K562 (cell line): ENCODE measurements around the gene SCN5A. TPM values are rescaled to one million over a fixed set of nuclear protein-coding genes. Genes with fewer than 3 reads are reported as not detected.

Experiments used
- ATAC-seq: fragments of 200-7000 bp; cut with Tn5 transposase; 3 replicates; pipeline ENCODE4 v1.9.1; 2020; ENCODE audit warnings: moderate library complexity
- BruUV-seq: library from RNA; stranded (reverse); fragments of 400-500 nt; replicated peaks from 2 replicates; lab custom pipeline; 2021; lab: Mats Ljungman, UMichigan
- CTCF ChIA-PET: fragments of 300-600 bp; formaldehyde crosslinking; extraction: SDS; loops from one replicate; lab custom pipeline; 2021; ENCODE audit warnings: low intra/inter-chr PET ratio; lab: Yijun Ruan, JAX
- POLR2A ChIA-PET: fragments of 300-600, 350-650 bp; sonication (Branson Sonifier 250); formaldehyde crosslinking; extraction: SDS; loops from one replicate; lab custom pipeline; 2021; ENCODE audit warnings: antibody characterized with exemption, inconsistent platforms; lab: Yijun Ruan, JAX
- DNase-seq, 4 experiments: peaks; one replicate each; pipeline versions ENCODE4 v3.0.0 to v3.0.0-alpha.2; 2011 to 2018; ENCODE audit warnings: low spot score in 3 of 4, mixed read lengths in 3 of 4; ENCODE audit errors: extremely low read depth in 1 of 4
- FAIRE-seq: peaks from 2 replicates; lab custom pipeline; 2011; peaks lifted over from hg19 to GRCh38; lab: Jason Lieb, UNC
- H2AFZ ChIP-seq: 2 replicates; pipeline ENCODE4 v1.6.0; 2011; ENCODE audit warnings: low read depth, low read length, control low read depth, inconsistent platforms
- H3K27ac ChIP-seq: fragments of 200-600 bp; 3 replicates; pipeline ENCODE4 v1.8.0; 2011; ENCODE audit warnings: low read depth, mild to moderate bottlenecking, control low read depth, inconsistent platforms, low read length, moderate library complexity, mixed read lengths; ENCODE audit errors: extremely low read depth
- H3K27me3 ChIP-seq, 2 experiments: fragments of 300-600 bp in 1 of 2; 2 replicates in 1 of 2; 3 replicates in 1 of 2; pipeline versions ENCODE4 v1.6.0 to v1.8.0; 2011; ENCODE audit warnings: inconsistent platforms in 2 of 2, low read length in 2 of 2, mild to moderate bottlenecking in 1 of 2, mixed read lengths in 1 of 2, moderate library complexity in 1 of 2; ENCODE audit not compliant: control insufficient read depth in 2 of 2, insufficient read depth in 2 of 2
- H3K36me3 ChIP-seq: fragments of 300-600 bp; 3 replicates; pipeline ENCODE4 v1.8.0; 2011; ENCODE audit warnings: mild to moderate bottlenecking, low read length, inconsistent platforms; ENCODE audit not compliant: control insufficient read depth, insufficient read depth
- H3K4me1 ChIP-seq, 2 experiments: fragments of 200-600 bp in 1 of 2; replicated peaks in 1 of 2; 2 replicates in 1 of 2; 3 replicates in 1 of 2; pipeline versions ENCODE4 v1.5.1 to v1.8.0; 2011; ENCODE audit warnings: inconsistent platforms in 2 of 2, low read length in 2 of 2, mild to moderate bottlenecking in 1 of 2, mixed read lengths in 1 of 2, moderate library complexity in 1 of 2; ENCODE audit not compliant: control insufficient read depth in 2 of 2, insufficient read depth in 2 of 2
- H3K4me2 ChIP-seq: 2 replicates; pipeline ENCODE4 v1.6.1; 2011; ENCODE audit warnings: low read length, control low read depth, inconsistent platforms, mixed read lengths; ENCODE audit not compliant: insufficient read depth
- H3K4me3 ChIP-seq: fragments of 200-600 bp; sonication (generic), shearing (Covaris generic); 2 replicates; pipeline ENCODE4 v1.5.1; 2016; ENCODE audit warnings: control low read depth, inconsistent platforms
- H3K79me2 ChIP-seq: fragments of 200-600 bp; 3 replicates; pipeline ENCODE4 v1.8.0; 2011; ENCODE audit warnings: low read length, inconsistent platforms; ENCODE audit not compliant: control insufficient read depth, insufficient read depth
- H3K9ac ChIP-seq, 2 experiments: 2 replicates each; pipeline versions ENCODE4 v1.6.0 to v1.6.1; 2011; ENCODE audit warnings: low read depth in 2 of 2, low read length in 2 of 2, control low read depth in 1 of 2, inconsistent platforms in 1 of 2, mild to moderate bottlenecking in 1 of 2, mixed read lengths in 1 of 2; ENCODE audit not compliant: insufficient read depth in 1 of 2
- H3K9me1 ChIP-seq: one replicate; pipeline ENCODE4 v1.6.0; 2011; ENCODE audit warnings: inconsistent platforms, mild to moderate bottlenecking, low read length, moderate library complexity; ENCODE audit not compliant: control insufficient read depth, insufficient read depth
- H3K9me3 ChIP-seq: replicated peaks from 2 replicates; pipeline ENCODE4 v1.5.1; 2011; ENCODE audit warnings: low read depth, low read length, inconsistent platforms; ENCODE audit not compliant: control insufficient read depth, insufficient read depth
- H4K20me1 ChIP-seq: replicated peaks from 2 replicates; pipeline ENCODE4 v1.6.1; 2011; ENCODE audit warnings: low read length, inconsistent platforms, mixed read lengths; ENCODE audit not compliant: control insufficient read depth, insufficient read depth
- CTCF ChIP-seq, 3 experiments: IDR thresholded peaks in 2 of 3; conservative IDR thresholded peaks in 1 of 3; 2 replicates each; pipeline ENCODE4 v1.5.1; 2011 to 2012; ENCODE audit warnings: low read length in 3 of 3, mild to moderate bottlenecking in 3 of 3, control low read depth in 2 of 3, improper control_type of control experiment in 1 of 3, inconsistent platforms in 1 of 3, low read depth in 1 of 3, mixed read lengths in 1 of 3, moderate library complexity in 1 of 3; ENCODE audit not compliant: insufficient read depth in 2 of 3
- FOXK1 ChIP-seq: sonication (generic); formaldehyde crosslinking; IDR thresholded peaks from 2 replicates; pipeline ENCODE4 v1.8.0; 2022; ENCODE audit warnings: missing genetic modification reagents, mild to moderate bottlenecking, borderline replicate concordance
- TCFL5 ChIP-seq: fragments of 250-450 bp; sonication (Bioruptor Pico); conservative IDR thresholded peaks from 2 replicates; pipeline ENCODE4 v1.6.1; 2021; ENCODE audit warnings: mild to moderate bottlenecking, moderate library complexity, matching md5 sums
- ZNF445 ChIP-seq: fragments of 250-450 bp; sonication (Bioruptor Pico); IDR thresholded peaks from 2 replicates; pipeline ENCODE4 v1.4.0; 2020; ENCODE audit warnings: low read depth, mild to moderate bottlenecking, moderate library complexity
- WGBS: fragments of 100-300 bp; shearing (Covaris generic); methylation state at CpG from one replicate; pipeline ENCODE4 v1.1.6; 2016; ENCODE audit warnings: low coverage, mixed read lengths; ENCODE audit not compliant: insufficient coverage; ENCODE audit errors: missing lambda C conversion rate; 5-methylcytosine and 5-hydroxymethylcytosine counted together
- in situ Hi-C: fragments of 300-500 bp; cut with MboI; formaldehyde crosslinking; loops from 4 replicates; pipeline ENCODE4 v1.15.0; 2018; ENCODE audit warnings: inconsistent platforms, mixed read lengths
- intact Hi-C: fragments of 100-400 bp; cut with micrococcal nuclease; formaldehyde crosslinking; loops from 2 replicates; pipeline ENCODE4 v1.14.2; 2022
- polyA plus RNA-seq, 8 experiments: library from polyadenylated mRNA; depleted of rRNA in 4 of 8; stranded (reverse) in 5 of 8; unstranded in 3 of 8; fragments of >200 nt; fragmentation: Nextera tagmentation in 2 of 8; fragmentation: Illumina TruSeq in 1 of 8; extraction: Ambion mirVana in 2 of 8; extraction: Trizol in 1 of 8; gene quantifications; 2 replicates each; pipeline versions ENCODE4 v1.2.1 to v1.2.3, GENCODE V29; 2011 to 2014; ENCODE audit warnings: inconsistent platforms in 1 of 8, missing spikeins in 1 of 8
- total RNA-seq, 7 experiments: library from RNA; depleted of rRNA in 6 of 7; stranded (reverse); fragments of >200 nt in 6 of 7; fragmentation: Illumina TruSeq in 2 of 7; extraction: Trizol in 2 of 7; gene quantifications; 2 replicates each; pipeline versions ENCODE4 v1.2.1 to v1.2.3, GENCODE V29; 2011 to 2021; ENCODE audit warnings: low replicate concordance in 1 of 7
- TF ChIP-seq, protein P1 (sequence below): fragments of 450-650 bp; IDR thresholded peaks from one replicate; pipeline ENCODE4 v1.6.1; 2018; ENCODE audit warnings: mild to moderate bottlenecking, moderate library complexity; ENCODE audit not compliant: partially characterized antibody
- TF ChIP-seq, protein P2 (sequence below): sonication (generic); formaldehyde crosslinking; IDR thresholded peaks from 2 replicates; pipeline ENCODE4 v1.8.0; 2022; ENCODE audit warnings: missing genetic modification reagents, mild to moderate bottlenecking, moderate library complexity, borderline replicate concordance

Gene SCN5A
- total and polyA plus RNA-seq, 9 of the 15 experiments (the other 6 are each of a cell fraction or from before 2014, with no cell fraction given) = 0.07 to 1.4 (median 0.21) TPM; not detected in 2

GRCh38 chr3:38555926-38556325 lies 93.6 kb downstream of the SCN5A start:
- TF ChIP-seq ZNF445 (CRISPR knock-in tag) = no peak
- no peak for TF ChIP-seq FOXK1 (CRISPR knock-in tag)
- TF ChIP-seq, protein P1, sequence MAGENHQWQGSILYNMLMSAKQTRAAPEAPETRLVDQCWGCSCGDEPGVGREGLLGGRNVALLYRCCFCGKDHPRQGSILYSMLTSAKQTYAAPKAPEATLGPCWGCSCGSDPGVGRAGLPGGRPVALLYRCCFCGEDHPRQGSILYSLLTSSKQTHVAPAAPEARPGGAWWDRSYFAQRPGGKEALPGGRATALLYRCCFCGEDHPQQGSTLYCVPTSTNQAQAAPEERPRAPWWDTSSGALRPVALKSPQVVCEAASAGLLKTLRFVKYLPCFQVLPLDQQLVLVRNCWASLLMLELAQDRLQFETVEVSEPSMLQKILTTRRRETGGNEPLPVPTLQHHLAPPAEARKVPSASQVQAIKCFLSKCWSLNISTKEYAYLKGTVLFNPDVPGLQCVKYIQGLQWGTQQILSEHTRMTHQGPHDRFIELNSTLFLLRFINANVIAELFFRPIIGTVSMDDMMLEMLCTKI = no peak
- TF ChIP-seq, protein P2, sequence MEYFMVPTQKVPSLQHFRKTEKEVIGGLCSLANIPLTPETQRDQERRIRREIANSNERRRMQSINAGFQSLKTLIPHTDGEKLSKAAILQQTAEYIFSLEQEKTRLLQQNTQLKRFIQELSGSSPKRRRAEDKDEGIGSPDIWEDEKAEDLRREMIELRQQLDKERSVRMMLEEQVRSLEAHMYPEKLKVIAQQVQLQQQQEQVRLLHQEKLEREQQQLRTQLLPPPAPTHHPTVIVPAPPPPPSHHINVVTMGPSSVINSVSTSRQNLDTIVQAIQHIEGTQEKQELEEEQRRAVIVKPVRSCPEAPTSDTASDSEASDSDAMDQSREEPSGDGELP (CRISPR knock-in tag) = no peak
- no peak for TF ChIP-seq TCFL5
- TF ChIP-seq CTCF (IDR thresholded peaks at IDR 0.05 in 2 of 3, conservative IDR thresholded peaks at IDR 0.05 in 1 of 3; ENCODE audit: insufficient read depth in 2 of 3, low read depth in 1 of 3, low read length in 3 of 3) = no peak
- FAIRE-seq (no peak), DNase-seq (no peak), ATAC-seq (no peak)
- Histone ChIP-seq H3K4me3 (no peak overlapping the region), H3K27me3 (peaks cover 18 to 33% of the 10 kb centered on the region in 2 experiments), H4K20me1 (no peaks in the 10 kb centered on the region), H3K79me2 (no peaks in the 10 kb centered on the region), H3K36me3 (no peaks in the 10 kb centered on the region), H3K9me3 (no peaks in the 10 kb centered on the region), H3K4me1 (no peaks in the 10 kb centered on the region), H3K4me2 (no peak overlapping the region), H2AFZ (no peak overlapping the region), H3K9me1 (no peaks in the 10 kb centered on the region), H3K27ac (no peak overlapping the region), H3K9ac (no peak overlapping the region; a peak in 1 of 4 replicates)
- in situ Hi-C loops = no loop called here
- CTCF ChIA-PET = no interaction called here
- 7% methylated on average over 2 of the region's 2 CpGs for WGBS
- BruUV-seq = no TSS peak
- POLR2A ChIA-PET = interaction anchor here (0.7 kb wide), 1 partner anchor 18 kb away, joined by 3 read pairs; no protein-coding TSS in a partner anchor
- intact Hi-C loops = no loop called here
